NCI-H146 treated with DMSO at 0.1 percent for 48 hours (cell line): Measurements from ENCODE around the gene PLPPR1.
"Not testable (repeated sequence)": the region's sequence is repeated elsewhere in the genome, so short reads cannot be mapped to it uniquely, and the experiment has no call there.

Experiments
- DNase-seq: peaks from one replicate; lab custom pipeline; 2025; ENCODE audit not compliant: unreplicated experiment; lab: John Stamatoyannopoulos, UW

Gene PLPPR1

GRCh38 chr9:101274971-101275768, 246.6 kb downstream of the PLPPR1 start:
- DNase-seq: no peak

- DNase-seq: no peak
Observed at GRCh38 chr9:101275769-101276250, 247.3 kb downstream of the PLPPR1 start.

GRCh38 chr9:101291043-101291442, 262.5 kb downstream of the PLPPR1 start:
- DNase-seq: not testable (repeated sequence)

GRCh38 chr9:101299901-101300300, 271.4 kb downstream of the PLPPR1 start:
- no peak for DNase-seq

GRCh38 chr9:101307051-101307450, 278.5 kb downstream of the PLPPR1 start:
- no peak for DNase-seq

- no peak for DNase-seq
Observed at GRCh38 chr9:101307524-101308213, 279.1 kb downstream of the PLPPR1 start.

- DNase-seq: no peak
Observed at GRCh38 chr9:101309139-101309538, 280.6 kb downstream of the PLPPR1 start.

- DNase-seq: no peak
Observed at GRCh38 chr9:101311191-101311590, 282.7 kb downstream of the PLPPR1 start.

GRCh38 chr9:101311758-101312420, 283.4 kb downstream of the PLPPR1 start:
- peak; percentile 62 for DNase-seq

- DNase-seq: no peak
Observed at GRCh38 chr9:101312661-101313060, 284.1 kb downstream of the PLPPR1 start.

GRCh38 chr9:101315112-101315450, 286.6 kb downstream of the PLPPR1 start:
- DNase-seq: no peak

- no peak for DNase-seq
Observed at GRCh38 chr9:101317735-101318134, 289.2 kb downstream of the PLPPR1 start.

- no peak for DNase-seq
Observed at GRCh38 chr9:101323129-101323528, 294.6 kb downstream of the PLPPR1 start.

- no peak for DNase-seq
Observed at GRCh38 chr9:101324245-101324804, 295.8 kb downstream of the PLPPR1 start.

- DNase-seq: no peak
Observed at GRCh38 chr9:101325053-101325452, 296.5 kb downstream of the PLPPR1 start.

GRCh38 chr9:101326035-101326434, 297.5 kb downstream of the PLPPR1 start:
- no peak for DNase-seq

- DNase-seq: peak; percentile 84
Observed at GRCh38 chr9:101326501-101326900, 298.0 kb downstream of the PLPPR1 start.

GRCh38 chr9:101327422-101327909, 298.9 kb downstream of the PLPPR1 start:
- not testable (repeated sequence) for DNase-seq

GRCh38 chr9:101332362-101332761, 303.8 kb downstream of the PLPPR1 start:
- no peak for DNase-seq

GRCh38 chr9:101333490-101333889, 305.0 kb downstream of the PLPPR1 start:
- DNase-seq: no peak
